GM23338 (cell line): ENCODE data around the gene UBL7.

Experiments used
- CTCF ChIP-seq, 2 experiments: fragments of 200-600 bp in 1 of 2; sonication (generic) in 1 of 2; conservative IDR thresholded peaks; 2 replicates each; pipeline versions ENCODE4 v1.5.1 to v1.6.1; 2016 to 2017; ENCODE audit warnings: antibody characterized with exemption in 2 of 2, low read depth in 2 of 2, mild to moderate bottlenecking in 2 of 2, moderate library complexity in 1 of 2
- EZH2phosphoT487 ChIP-seq: fragments of 200-600 bp; sonication (generic); IDR thresholded peaks from one replicate; pipeline ENCODE4 v1.8.1; 2018; ENCODE audit warnings: antibody characterized with exemption; ENCODE audit not compliant: unreplicated experiment
- JUNB ChIP-seq: IDR thresholded peaks from one replicate; pipeline ENCODE4 v1.6.1; 2016; ENCODE audit warnings: antibody characterized with exemption; ENCODE audit not compliant: unreplicated experiment
- POLR2AphosphoS5 ChIP-seq: IDR thresholded peaks from 2 replicates; pipeline ENCODE4 v1.6.1; 2016; ENCODE audit warnings: antibody characterized with exemption, low read depth

GRCh38 chr15:74505837-74506514 is 45.0 kb upstream of the UBL7 start:
- no peak for TF ChIP-seq CTCF (conservative IDR thresholded peaks at IDR 0.05; ENCODE audit: low read depth in 2 of 2)
- TF ChIP-seq EZH2phosphoT487, result no peak
- TF ChIP-seq POLR2AphosphoS5, result no peak
- TF ChIP-seq JUNB, result no peak
